GM12874 (cell line): ENCODE data around the gene MICB.

Experiments used
- TF ChIP-seq, protein P1 (sequence below): IDR thresholded peaks from 2 replicates; pipeline ENCODE4 v1.5.1; 2011; ENCODE audit warnings: low read depth, mild to moderate bottlenecking, control low read depth, low read length, moderate library complexity; ENCODE audit not compliant: insufficient read depth

The MICB gene

DNA sequence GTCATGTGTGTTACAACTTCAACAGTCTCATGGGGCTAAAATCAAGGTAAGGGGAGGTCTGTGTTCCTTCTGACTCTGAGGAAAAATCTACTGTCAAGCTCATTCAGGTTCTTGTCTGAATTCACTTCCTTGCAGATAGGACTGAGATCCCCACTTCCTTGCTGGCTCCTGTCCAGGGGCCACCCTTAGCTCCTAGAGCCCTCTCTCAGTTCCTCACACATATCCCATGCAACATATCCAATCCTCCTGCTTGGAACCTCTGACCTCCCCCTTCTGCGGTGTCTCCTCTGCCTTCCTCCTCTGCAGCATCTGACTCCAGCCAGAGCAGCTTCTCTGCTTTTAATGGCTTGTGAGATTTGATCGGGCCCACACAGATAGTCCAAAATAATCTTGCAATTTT, 27.1 kb upstream of the MICB start:
- TF ChIP-seq, protein P1, sequence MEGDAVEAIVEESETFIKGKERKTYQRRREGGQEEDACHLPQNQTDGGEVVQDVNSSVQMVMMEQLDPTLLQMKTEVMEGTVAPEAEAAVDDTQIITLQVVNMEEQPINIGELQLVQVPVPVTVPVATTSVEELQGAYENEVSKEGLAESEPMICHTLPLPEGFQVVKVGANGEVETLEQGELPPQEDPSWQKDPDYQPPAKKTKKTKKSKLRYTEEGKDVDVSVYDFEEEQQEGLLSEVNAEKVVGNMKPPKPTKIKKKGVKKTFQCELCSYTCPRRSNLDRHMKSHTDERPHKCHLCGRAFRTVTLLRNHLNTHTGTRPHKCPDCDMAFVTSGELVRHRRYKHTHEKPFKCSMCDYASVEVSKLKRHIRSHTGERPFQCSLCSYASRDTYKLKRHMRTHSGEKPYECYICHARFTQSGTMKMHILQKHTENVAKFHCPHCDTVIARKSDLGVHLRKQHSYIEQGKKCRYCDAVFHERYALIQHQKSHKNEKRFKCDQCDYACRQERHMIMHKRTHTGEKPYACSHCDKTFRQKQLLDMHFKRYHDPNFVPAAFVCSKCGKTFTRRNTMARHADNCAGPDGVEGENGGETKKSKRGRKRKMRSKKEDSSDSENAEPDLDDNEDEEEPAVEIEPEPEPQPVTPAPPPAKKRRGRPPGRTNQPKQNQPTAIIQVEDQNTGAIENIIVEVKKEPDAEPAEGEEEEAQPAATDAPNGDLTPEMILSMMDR, result no peak

DNA sequence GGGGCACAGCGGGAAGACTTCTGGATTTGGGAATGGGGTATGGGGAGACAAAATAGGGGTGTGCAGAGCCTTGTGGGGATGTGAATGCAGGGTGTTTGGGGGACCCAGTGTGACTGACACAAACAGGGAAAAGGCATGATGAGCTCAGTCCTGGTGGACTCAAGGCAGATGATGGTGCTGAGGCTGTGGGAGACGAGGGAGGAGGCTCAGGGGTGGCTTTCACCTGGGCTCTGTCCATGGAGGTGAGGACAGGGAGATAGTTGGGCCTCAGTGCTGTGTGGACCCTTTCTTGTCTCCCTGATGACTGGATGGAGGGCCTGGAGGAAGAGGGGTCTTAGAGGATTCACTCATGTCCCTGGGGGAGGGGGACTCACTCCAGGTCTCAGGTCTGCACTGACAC, 26.2 kb upstream of the MICB start:
- TF ChIP-seq, protein P1, result no peak

- TF ChIP-seq, protein P1, result no peak
These were observed 25.7 kb upstream of the MICB start for GRCh38 chr6:31472259-31472658.

DNA sequence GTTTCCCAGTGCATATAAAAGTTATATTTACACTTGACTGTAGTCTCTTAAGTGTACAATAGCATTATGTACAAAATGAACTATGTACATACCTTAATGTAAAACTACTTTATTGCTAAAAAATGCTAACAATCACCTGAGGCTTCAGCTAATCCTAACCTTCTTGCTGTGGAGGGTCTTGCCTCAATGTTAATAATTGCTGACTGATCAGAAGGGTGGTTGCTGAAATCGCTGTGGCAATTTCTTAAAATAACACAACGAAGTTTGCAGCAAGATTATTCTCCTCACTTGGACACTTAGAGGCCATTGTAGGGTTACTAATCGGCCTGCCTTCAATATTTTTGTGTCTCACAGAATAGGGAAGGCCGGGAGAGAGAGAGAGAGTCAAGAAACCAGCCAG, 24.7 kb upstream of the MICB start:
- TF ChIP-seq, protein P1, result no peak

GRCh38 chr6:31473780-31474761, 23.9 kb upstream of the MICB start:
- TF ChIP-seq, protein P1, result no peak

DNA sequence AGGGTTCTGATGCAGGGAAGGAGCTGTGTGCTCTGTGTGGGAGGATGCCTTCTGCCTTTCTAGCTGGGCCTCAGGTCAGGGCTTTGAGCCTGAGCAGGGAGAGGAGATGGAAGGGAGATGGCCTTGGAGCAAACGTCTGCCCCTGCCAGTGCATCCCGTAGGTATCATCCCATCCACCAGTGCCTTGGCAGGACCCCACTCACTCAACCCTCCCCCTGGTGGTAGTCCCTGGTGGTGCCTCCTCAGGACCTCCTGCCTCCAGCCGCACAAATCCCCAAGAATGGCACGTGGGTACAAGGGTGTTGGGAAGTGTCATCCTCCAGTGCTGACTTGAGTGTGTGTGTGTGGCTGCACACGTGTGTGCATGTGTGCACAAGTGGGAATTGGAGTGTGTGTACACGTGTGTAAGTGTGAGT, 23.1 kb upstream of the MICB start:
- TF ChIP-seq, protein P1, result peak; percentile 65; the same call in 1 of the 2 replicates

- TF ChIP-seq, protein P1, result no peak
These were observed 21.3 kb upstream of the MICB start for GRCh38 chr6:31476515-31477139.
